SHP77 (cell line): Measurements from ENCODE around the gene NOL6.
"Not testable (repeated sequence)": the region's sequence is repeated elsewhere in the genome, so short reads cannot be mapped to it uniquely, and the experiment has no call there.

ENCODE experiments used
- DNase-seq, 2 experiments: peaks; one replicate each; lab custom pipeline; 2025; lab: John Stamatoyannopoulos, UW

NOL6 gene

DNA sequence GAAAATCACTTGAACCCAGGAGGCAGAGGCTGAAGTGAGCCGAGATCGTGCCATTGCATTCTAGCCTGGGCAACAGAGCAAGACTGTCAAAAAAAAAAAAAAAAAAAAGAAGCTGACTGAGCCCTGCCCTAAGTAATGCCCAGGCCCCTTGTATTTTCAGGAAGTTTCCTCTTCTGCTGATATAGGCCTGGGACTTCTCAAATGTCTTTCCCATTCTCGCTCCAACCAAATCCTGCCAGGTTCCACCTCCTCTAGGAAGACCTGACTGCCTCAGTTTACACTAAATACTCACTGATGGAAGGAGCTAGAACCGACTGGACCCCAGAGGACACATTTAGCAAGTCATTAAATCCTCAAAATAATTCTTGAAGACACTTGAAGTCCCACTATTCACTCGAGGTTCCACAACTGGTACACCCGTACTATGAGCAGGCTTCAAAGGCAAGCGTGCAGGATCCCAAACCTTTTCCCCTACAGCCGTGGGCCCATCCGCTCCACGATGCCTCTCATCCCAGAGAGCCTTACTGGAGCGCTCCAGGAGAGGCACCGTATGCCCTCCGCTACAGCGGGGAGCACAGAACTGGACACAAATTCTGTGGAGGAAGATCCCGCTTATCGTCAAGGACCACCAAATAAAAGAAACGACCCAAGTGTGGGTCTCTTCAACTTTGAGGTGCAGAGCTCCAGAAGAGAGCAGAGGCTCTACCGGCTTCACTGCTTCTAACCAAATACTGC is 676 bp downstream of the NOL6 start:
- DNase-seq, result no peak

DNA sequence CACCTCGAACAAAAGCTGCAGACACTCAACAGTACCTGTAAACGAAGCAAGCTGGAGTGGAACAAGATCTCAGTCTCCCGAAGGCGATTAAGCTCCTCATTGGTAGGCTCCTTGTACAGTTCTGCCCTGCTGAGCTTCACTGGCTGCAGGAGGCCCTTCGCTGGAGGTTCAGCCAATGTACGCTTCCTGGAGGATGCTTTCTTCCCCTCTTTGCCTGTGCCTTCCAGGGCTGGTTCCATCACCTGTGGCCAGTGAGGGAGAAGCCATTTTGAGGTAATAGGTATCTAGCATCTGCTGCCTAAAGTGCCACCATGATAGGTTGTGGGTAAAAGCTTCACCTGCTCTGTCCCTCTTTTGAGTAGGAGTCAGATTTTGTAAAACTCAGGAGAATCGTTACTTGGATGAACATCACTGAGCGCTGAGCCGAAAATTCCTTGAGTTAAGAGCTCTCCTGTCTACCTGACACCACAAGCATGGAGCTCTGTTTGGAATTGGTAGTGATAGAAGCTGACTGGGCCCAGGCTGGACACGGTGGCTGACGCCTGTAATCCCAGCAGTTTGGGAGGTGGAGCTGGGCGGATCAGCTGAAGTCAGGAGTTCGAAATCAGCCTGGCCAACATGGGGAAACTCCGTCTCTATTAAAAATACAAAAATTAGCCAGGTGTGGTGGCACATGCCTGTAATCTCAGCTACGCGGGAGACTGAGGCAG is 1.4 kb downstream of the NOL6 start:
- DNase-seq, result no peak

DNA sequence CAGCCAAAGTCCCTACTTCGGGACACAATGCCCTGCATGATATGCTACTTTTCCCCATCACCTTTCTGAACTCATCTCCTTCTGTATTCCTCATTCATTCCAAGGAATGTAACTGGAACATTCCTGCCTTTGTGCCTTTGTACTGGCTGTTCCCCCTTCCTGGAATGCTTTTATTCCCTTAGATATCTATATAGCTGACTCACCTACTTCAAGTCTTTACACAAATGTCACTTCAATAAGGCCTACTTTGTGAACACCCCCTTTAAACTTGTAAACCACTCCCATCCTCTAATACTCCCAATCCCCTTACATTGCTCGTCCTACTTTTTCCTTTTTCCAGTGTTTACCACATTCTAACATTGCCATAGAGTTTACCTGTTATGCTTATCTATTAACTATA is 2.4 kb downstream of the NOL6 start:
- DNase-seq, result no peak

DNA sequence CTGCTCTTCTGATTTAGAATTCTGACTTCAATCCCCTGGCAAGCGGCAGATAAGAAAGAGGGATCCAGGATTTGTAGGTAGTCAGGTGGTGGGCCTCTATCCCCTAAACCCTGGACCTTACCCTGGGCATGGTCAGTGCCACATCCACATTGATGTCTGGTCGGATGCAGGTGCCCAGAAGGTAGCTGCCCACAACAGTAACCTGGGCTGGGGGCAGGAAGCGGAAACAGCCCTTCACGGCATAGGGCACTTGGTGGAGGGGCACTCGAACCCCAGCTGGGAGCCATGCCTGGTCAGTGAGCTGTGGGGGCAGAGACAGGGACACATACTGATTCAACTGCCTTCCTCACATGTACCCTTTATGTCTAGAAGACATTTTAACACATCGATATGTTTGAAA is 3.8 kb downstream of the NOL6 start:
- DNase-seq, result no peak

- no peak for DNase-seq
Measured at GRCh38 chr9:33468797-33469621, 4.7 kb downstream of the NOL6 start.

DNA sequence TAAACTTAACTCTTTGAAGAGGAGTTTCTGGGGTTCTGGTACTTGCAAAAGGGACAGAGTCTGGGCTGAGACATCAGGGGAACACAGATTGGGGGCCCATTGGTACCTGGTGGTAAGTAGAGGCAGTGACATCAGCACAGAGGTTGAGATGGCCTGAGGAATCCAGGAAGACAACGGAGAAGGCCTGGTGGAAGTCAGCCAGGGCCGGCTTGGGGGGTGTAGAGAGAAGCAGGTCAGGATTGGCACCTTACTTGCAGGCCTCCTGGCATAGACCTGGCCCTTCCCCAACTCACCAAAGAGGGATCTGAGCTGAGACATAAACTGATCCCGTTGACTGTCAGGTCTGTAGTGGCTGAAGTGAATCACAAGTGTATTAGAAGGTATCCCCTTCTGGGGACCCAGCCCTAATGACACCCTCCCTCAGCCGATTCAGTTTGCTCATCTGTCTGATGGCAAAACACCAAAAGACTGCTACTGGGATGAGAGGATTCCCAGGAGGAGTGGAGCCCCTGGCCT is 5.5 kb downstream of the NOL6 start:
- no peak for DNase-seq

DNA sequence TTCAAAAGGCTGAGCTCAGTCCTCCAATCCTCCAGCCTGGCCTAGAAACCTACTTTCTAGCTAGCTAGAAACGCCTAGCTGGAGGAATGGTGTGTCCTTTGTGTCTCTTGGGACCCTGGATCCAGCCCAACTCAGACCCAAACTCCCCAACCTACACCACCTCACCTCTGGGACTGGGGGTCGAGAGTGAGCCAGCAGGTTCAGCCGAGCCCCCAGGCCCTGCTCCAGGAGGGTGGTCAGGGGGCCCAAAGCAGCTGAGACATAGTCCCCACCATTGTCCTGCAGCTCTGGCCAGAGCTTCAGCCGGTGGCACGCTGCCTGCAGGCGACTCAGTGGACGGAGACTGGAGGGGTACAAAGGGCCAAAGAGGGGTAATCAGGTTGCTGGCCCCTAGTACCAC is 6.2 kb downstream of the NOL6 start:
- no peak for DNase-seq

- DNase-seq, result no peak
Measured at GRCh38 chr9:33466565-33467495, 6.9 kb downstream of the NOL6 start.

DNA sequence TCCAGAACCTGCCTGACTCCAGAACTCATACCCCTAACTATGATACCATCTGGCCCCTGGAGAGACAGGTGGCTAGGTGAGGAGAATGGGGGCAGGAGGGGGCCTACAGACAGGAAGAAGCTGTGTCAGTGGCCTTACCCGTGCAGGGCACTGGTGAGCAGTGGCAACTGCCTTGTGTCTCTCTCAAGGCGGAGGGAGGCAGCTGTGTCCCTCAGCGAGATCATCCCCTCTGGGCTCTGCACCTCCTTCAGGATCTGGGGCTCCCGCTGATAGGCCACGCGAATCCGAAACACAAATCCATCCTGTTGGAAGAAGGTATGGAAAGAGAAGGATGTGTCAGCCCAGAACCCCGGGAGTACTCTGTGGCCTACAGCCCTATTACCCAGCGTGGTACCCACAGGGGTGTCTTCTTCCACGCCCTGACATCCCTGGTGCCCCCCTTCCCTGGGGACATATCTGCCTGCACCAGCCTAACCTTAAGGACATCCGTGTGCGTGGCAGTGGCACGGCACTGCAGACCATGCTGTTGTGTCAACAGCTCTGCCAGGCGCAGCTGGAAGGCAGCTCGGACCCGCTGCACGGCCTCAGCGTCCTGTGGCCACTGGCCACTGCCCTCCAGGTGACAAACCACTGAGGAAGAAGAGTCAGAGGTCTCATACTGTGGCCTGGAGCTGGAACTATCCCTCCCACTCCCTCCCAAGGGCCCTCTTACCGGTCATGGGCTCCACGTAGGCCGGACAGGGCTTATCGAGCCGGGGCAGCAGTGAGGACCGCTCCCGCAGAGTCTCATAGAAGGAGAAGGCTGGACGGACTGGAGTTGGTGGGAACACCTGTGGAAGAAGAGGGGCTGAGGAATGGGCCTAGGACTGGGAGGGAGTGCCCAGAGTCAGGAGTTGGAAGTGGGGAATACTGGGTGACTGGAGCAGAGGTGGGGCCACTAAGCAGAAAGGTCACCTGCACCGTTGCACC is 7.8 kb downstream of the NOL6 start:
- no peak for DNase-seq

DNA sequence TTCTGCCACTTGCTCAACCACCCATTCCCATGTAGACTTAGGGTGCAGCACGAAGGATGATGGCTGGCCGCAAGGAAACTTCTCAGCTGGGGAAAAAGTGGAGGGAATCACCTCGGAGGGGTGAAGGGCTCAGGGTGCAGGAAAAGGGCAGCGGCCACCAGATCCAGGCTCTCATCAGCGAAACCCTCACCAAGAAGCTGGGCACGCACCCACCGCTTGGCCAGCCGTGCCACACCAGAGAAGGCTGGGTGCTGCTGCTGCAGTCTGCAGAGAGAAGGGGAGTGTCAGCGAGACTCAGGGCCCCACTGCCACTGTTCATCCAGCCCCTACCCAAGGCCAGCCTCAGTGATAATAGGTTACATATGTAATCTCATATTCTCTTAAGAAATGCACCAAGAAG is 8.6 kb downstream of the NOL6 start:
- DNase-seq, result no peak

GRCh38 chr9:33464045-33464636 is 9.6 kb downstream of the NOL6 start:
- no peak for DNase-seq

DNA sequence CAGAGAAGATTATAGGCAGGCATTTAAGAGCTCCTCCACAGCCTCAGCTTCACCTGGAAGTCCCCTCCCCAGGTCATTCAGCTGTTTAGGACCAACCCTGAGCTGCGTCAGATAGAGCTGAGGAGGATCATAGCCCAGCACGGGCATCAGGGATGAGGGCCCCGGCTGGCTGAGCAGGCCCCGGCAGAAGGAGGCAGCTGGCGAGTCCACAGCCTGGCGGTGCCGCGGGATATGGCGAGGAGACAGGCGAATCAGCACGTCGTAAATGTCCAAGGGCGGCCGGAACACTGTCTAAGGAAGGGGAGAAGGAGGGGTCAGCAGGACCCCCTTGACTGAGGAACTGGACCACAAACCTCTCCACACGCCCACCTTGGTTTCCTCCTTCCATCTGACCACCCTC is 10.6 kb downstream of the NOL6 start:
- DNase-seq, result no peak

DNA sequence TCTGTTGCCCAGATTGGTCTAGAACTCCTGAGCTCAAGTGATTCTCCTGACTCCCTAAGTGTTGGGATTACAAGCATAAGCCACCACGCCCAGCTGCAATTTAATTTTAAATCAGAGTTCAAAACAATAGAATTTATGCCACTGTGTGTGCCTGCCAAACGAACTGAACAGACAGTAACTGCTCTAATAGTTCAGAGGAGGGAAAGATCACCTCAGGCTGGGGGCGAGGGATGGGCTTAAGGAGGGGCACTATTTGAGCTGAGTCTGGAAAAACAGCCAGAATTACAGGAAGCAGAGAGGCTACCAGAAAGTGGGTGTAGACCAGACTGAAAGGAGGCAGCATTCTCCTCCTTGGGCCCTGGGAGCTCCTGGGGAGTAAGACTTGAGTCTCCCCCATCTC is 12.2 kb downstream of the NOL6 start:
- DNase-seq, result no peak

GRCh38 chr9:33460854-33461253 is 12.9 kb downstream of the NOL6 start:
- no peak for DNase-seq

DNA sequence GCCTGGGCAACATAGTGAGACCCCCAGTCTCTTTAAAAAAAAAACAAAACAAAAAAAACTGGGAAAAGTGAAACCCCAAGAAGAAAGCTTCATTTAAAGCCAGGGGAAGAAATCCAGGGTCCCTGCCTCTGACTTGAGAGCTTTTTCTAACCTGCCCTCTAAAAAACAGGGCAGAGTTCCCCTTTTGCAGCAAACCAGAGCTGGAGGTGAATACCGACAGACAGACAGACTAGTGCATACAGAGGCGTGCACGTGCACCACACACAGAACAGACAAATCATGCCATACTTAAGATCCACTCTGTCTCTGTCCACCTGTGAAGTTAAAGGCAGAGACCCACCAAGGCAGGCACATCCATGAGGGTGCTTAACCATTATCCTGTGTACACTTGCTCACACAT is 14.6 kb downstream of the NOL6 start:
- no peak for DNase-seq

GRCh38 chr9:33458444-33458843 is 15.3 kb downstream of the NOL6 start:
- no peak for DNase-seq

GRCh38 chr9:33455945-33456344 is 17.8 kb downstream of the NOL6 start:
- DNase-seq, result no peak

DNA sequence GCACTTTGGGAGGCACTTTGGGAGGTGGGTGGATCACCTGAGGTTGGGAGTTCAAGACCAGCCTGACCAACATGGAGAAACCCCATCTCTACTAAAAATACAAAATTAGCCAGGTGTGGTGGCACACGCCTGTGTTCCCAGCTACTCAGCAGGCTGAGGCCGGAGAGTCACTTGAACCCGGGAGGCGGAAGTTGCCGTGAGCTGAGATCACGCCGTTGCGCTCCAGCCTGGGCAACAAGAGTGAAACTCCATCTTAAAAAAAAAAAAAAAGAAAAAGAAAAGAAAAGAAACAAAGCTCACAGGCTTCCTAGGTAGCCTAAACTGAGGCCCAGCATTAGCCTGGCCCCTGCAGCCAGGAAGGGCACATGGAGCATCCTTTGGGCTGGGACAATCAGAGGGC is 18.3 kb downstream of the NOL6 start:
- not testable (repeated sequence) for DNase-seq

GRCh38 chr9:33454661-33455026 is 19.1 kb downstream of the NOL6 start:
- not testable (repeated sequence) for DNase-seq
